B cell (primary cell): ENCODE data around the gene PPP1R12B. TPM values are rescaled to one million over a fixed set of nuclear protein-coding genes. Genes with fewer than 3 reads are reported as not detected.
"Not testable (repeated sequence)": the region's sequence is repeated elsewhere in the genome, so short reads cannot be mapped to it uniquely, and the experiment has no call there.

ENCODE experiments used
- ATAC-seq: fragments of 200-7000 bp; cut with Tn5 transposase; one replicate; pipeline ENCODE4 v1.10.0; 2021; ENCODE audit warnings: low read depth, mild to moderate bottlenecking, moderate number of reproducible peaks, moderate library complexity
- CTCF ChIA-PET: fragments of 350-600 bp; sonication (Branson Sonifier 250); formaldehyde crosslinking; loops from one replicate; lab custom pipeline; 2021; ENCODE audit warnings: antibody characterized with exemption, inconsistent platforms; lab: Charles Lee
- POLR2A ChIA-PET: fragments of 350-600 bp; sonication (Branson Sonifier 250); formaldehyde crosslinking; loops from one replicate; lab custom pipeline; 2021; ENCODE audit warnings: antibody characterized with exemption; lab: Charles Lee
- DNase-seq: peaks from one replicate; pipeline ENCODE4 v3.0.0; 2013
- H2AFZ ChIP-seq: 2 replicates; pipeline ENCODE4 v1.6.1; 2012; ENCODE audit warnings: mild to moderate bottlenecking, low read depth, low read length; ENCODE audit not compliant: insufficient read depth, poor library complexity, severe bottlenecking
- H3K27ac ChIP-seq, 2 donors: 1 replicate in 1 of 2; 2 replicates in 1 of 2; pipeline ENCODE4 v1.5.1; 2012 to 2013; ENCODE audit warnings: low read length in 2 of 2, mild to moderate bottlenecking in 2 of 2, moderate library complexity in 1 of 2
- H3K27me3 ChIP-seq, 4 experiments: fragments of 200-600 bp in 1 of 4; sonication (generic) in 1 of 4; replicated peaks in 1 of 4; 1 replicate in 2 of 4; 2 replicates in 2 of 4; pipeline versions ENCODE4 v1.6.1 to v1.7.0; 2013 to 2016; ENCODE audit warnings: low read length in 3 of 4, mild to moderate bottlenecking in 2 of 4, mixed read lengths in 1 of 4, moderate library complexity in 1 of 4; ENCODE audit not compliant: insufficient read depth in 4 of 4, control insufficient read depth in 3 of 4; ENCODE audit errors: control extremely low read depth in 1 of 4
- H3K36me3 ChIP-seq, 2 experiments: replicated peaks in 1 of 2; 1 replicate in 1 of 2; 2 replicates in 1 of 2; pipeline versions ENCODE4 v1.6.1 to v1.7.1; 2013; ENCODE audit warnings: low read length in 1 of 2; ENCODE audit not compliant: insufficient read depth in 2 of 2, control insufficient read depth in 1 of 2; ENCODE audit errors: control extremely low read depth in 1 of 2, extremely low read depth in 1 of 2
- H3K4me1 ChIP-seq, 2 donors: fragments of 200-600 bp in 1 of 2; sonication (generic) in 1 of 2; 1 replicate in 1 of 2; 2 replicates in 1 of 2; pipeline versions ENCODE4 v1.5.1 to v1.6.1; 2013 to 2017; ENCODE audit warnings: low read length in 2 of 2; ENCODE audit not compliant: control insufficient read depth in 2 of 2, insufficient read depth in 2 of 2
- H3K4me2 ChIP-seq: replicated peaks from 2 replicates; pipeline ENCODE3; 2012; ENCODE audit warnings: mild to moderate bottlenecking, low read depth, low read length; ENCODE audit not compliant: poor library complexity, severe bottlenecking
- H3K4me3 ChIP-seq, 5 experiments: fragments of 200-600 bp in 1 of 5; sonication (generic) in 1 of 5; 1 replicate in 3 of 5; 2 replicates in 2 of 5; pipeline versions ENCODE4 v1.5.1 to v1.7.0; 2011 to 2016; ENCODE audit warnings: low read length in 4 of 5, mild to moderate bottlenecking in 4 of 5, low read depth in 2 of 5, control low read depth in 1 of 5, moderate library complexity in 1 of 5; ENCODE audit not compliant: insufficient read depth in 1 of 5; ENCODE audit errors: control extremely low read depth in 1 of 5, extremely low read depth in 1 of 5
- H3K79me2 ChIP-seq: fragments of 200-600 bp; sonication (generic); one replicate; pipeline ENCODE4 v1.6.0; 2016; ENCODE audit warnings: low read length; ENCODE audit not compliant: control insufficient read depth, insufficient read depth
- H3K9ac ChIP-seq: fragments of 200-600 bp; sonication (generic); 2 replicates; pipeline ENCODE4 v1.6.1; 2017; ENCODE audit warnings: mild to moderate bottlenecking, low read length, moderate library complexity
- H3K9me3 ChIP-seq, 3 donors: one replicate each; pipeline versions ENCODE4 v1.6.1 to v1.7.1; 2013; ENCODE audit warnings: low read length in 2 of 3; ENCODE audit not compliant: control insufficient read depth in 2 of 3, insufficient read depth in 1 of 3; ENCODE audit errors: control extremely low read depth in 1 of 3
- H4K20me1 ChIP-seq: 2 replicates; pipeline ENCODE4 v1.6.0; 2012; ENCODE audit warnings: mild to moderate bottlenecking, low read length; ENCODE audit not compliant: insufficient read depth, control insufficient read depth, poor library complexity, severe bottlenecking
- H3K27ac Mint-ChIP-seq: one replicate; pipeline ENCODE4 v1.8.0; 2021; ENCODE audit warnings: mixed read lengths
- H3K27me3 Mint-ChIP-seq: one replicate; pipeline ENCODE4 v1.8.0; 2021; ENCODE audit warnings: mixed read lengths
- H3K4me1 Mint-ChIP-seq: one replicate; pipeline ENCODE4 v1.8.0; 2021; ENCODE audit warnings: mixed read lengths
- H3K4me3 Mint-ChIP-seq: one replicate; pipeline ENCODE4 v1.8.0; 2021; ENCODE audit warnings: mixed read lengths
- H3K9me3 Mint-ChIP-seq: one replicate; pipeline ENCODE4 v1.8.0; 2022; ENCODE audit warnings: mixed read lengths; ENCODE audit not compliant: insufficient read depth
- EZH2 ChIP-seq: IDR thresholded peaks from 2 replicates; pipeline ENCODE4 v1.6.1; 2012; ENCODE audit warnings: borderline replicate concordance, low read depth, mild to moderate bottlenecking, moderate library complexity, low read length; ENCODE audit not compliant: insufficient read depth, poor library complexity, severe bottlenecking
- WGBS: methylation state at CpG from one replicate; pipeline ENCODE4 v1.1.5; 2013; ENCODE audit warnings: missing lambda C conversion rate; ENCODE audit not compliant: insufficient coverage; 5-methylcytosine and 5-hydroxymethylcytosine counted together
- intact Hi-C: fragments of 100-400 bp; cut with micrococcal nuclease; formaldehyde crosslinking; loops from one replicate; pipeline ENCODE4 v1.10.0; 2022
- polyA plus RNA-seq: library from polyadenylated mRNA; depleted of rRNA; stranded (reverse); fragments of >200 nt; gene quantifications from 2 replicates; pipeline ENCODE4 v1.2.3, GENCODE V29; 2012
- total RNA-seq, 2 donors: library from RNA; stranded (reverse); fragments of 120-200 nt in 1 of 2; gene quantifications; 1 replicate in 1 of 2; 2 replicates in 1 of 2; pipeline versions ENCODE4 v1.2.3 to v1.2.4, GENCODE V29; 2013 to 2022
- TF ChIP-seq, protein P1 (sequence below): fragments of 200-600 bp; IDR thresholded peaks from one replicate; pipeline ENCODE4 v1.8.0; 2022; ENCODE audit warnings: antibody characterized with exemption, mild to moderate bottlenecking

The PPP1R12B gene
- total and polyA plus RNA-seq, 2 donors (not counting 1 experiment from before 2014, with no cell fraction given) = 7.1 to 49.6 TPM

DNA sequence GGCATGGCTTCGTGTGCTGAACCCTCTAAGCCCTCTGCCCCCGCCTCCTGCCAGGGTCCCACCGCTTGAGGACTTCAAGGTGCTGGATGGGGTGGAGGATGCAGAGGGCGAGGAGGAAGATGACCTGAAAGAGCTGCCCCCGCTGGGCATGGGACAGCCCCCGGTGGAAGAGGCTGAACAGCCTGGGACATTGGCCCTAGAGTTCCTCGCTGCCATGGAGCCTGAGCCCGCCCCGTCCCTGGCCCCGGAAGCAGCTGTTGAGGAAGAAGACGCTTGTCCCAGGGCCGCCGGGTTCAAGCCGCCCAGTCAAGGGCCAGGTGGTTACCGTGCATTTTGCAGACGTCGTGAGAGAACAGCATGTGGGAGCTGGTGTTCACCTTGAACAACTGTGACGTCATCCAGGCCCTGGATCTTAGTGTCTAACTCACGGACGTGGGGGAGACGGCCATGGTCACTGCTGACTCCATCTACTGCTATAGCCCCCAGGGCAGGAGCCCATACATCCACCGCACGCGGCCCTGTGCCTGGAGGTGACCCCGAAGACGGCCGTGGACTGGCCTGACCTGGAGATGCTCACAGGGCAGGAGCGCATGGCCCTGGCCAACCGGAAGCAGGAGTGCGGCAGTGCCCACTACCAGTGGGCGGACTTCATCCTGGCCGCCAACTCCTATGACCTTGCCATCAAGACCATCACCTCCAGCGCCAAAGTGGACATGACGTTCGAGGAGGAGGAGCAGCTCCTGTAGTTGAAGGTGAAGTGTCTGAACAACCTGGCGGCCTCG, 90.1 kb downstream of the PPP1R12B start:
- ATAC-seq (no peak), DNase-seq (no peak)
- H3K27me3 Mint-ChIP-seq = no peaks in the 10 kb centered on the region
- peaks cover 8 to 23% of the 10 kb centered on the region in 2 experiments for H3K36me3 ChIP-seq
- WGBS = 97% methylated on average over 32 of the region's 37 CpGs
- intact Hi-C loops = no loop called here
- H3K27ac Mint-ChIP-seq = no peak overlapping the region
- ChIA-PET CTCF (no interaction called here), POLR2A (no interaction called here)
- H3K27ac ChIP-seq = no peak overlapping the region
- H3K4me3 Mint-ChIP-seq = no peak overlapping the region
- H3K4me3 ChIP-seq = no peak overlapping the region
- TF ChIP-seq, protein P1, sequence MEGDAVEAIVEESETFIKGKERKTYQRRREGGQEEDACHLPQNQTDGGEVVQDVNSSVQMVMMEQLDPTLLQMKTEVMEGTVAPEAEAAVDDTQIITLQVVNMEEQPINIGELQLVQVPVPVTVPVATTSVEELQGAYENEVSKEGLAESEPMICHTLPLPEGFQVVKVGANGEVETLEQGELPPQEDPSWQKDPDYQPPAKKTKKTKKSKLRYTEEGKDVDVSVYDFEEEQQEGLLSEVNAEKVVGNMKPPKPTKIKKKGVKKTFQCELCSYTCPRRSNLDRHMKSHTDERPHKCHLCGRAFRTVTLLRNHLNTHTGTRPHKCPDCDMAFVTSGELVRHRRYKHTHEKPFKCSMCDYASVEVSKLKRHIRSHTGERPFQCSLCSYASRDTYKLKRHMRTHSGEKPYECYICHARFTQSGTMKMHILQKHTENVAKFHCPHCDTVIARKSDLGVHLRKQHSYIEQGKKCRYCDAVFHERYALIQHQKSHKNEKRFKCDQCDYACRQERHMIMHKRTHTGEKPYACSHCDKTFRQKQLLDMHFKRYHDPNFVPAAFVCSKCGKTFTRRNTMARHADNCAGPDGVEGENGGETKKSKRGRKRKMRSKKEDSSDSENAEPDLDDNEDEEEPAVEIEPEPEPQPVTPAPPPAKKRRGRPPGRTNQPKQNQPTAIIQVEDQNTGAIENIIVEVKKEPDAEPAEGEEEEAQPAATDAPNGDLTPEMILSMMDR = no peak
- TF ChIP-seq EZH2 = no peak
- no peaks in the 10 kb centered on the region for H3K9me3 Mint-ChIP-seq
- H3K79me2 ChIP-seq = no peaks in the 10 kb centered on the region
- no peaks in the 10 kb centered on the region for H3K27me3 ChIP-seq
- H2AFZ ChIP-seq = no peak overlapping the region
- no peak overlapping the region for H3K9ac ChIP-seq
- no peaks in the 10 kb centered on the region for H3K9me3 ChIP-seq
- no peaks in the 10 kb centered on the region for H4K20me1 ChIP-seq
- H3K4me1 Mint-ChIP-seq = no peaks in the 10 kb centered on the region
- H3K4me1 ChIP-seq = no peaks in the 10 kb centered on the region
- H3K4me2 ChIP-seq = no peak overlapping the region

DNA sequence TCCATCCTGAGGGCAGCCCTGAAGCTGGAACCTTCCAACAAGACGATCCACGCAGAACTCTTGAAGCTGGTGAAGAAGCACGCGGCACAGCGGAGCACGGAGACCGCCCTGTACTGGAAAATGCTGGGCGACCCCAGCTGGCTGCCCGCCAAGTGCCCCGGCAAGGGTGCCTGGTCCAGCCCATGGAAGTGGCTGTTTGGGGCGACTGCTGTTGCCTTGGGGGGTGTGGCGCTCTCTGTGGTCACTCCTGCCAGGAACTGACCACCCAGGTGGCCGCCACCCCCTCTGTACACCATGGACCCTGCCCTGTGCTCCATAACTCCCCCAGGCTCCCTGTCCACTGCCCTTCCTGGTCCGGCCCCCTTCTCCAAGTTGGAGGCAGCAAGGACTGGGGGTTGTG, 90.8 kb downstream of the PPP1R12B start:
- no peak overlapping the region for H3K4me3 Mint-ChIP-seq
- ChIA-PET POLR2A (no interaction called here), CTCF (no interaction called here)
- Histone ChIP-seq H3K79me2 (no peaks in the 10 kb centered on the region), H3K4me3 (no peak overlapping the region), H3K4me2 (no peak overlapping the region), H3K9ac (no peak overlapping the region), H3K9me3 (no peaks in the 10 kb centered on the region), H3K4me1 (no peaks in the 10 kb centered on the region), H4K20me1 (no peaks in the 10 kb centered on the region), H3K27ac (no peak overlapping the region), H2AFZ (no peak overlapping the region), H3K36me3 (peaks cover 6 to 23% of the 10 kb centered on the region in 2 experiments), H3K27me3 (no peaks in the 10 kb centered on the region)
- TF ChIP-seq, protein P1 = no peak
- TF ChIP-seq EZH2 = no peak
- no peaks in the 10 kb centered on the region for H3K4me1 Mint-ChIP-seq
- no peak overlapping the region for H3K27ac Mint-ChIP-seq
- WGBS = 88% methylated on average over 13 of the region's 14 CpGs
- intact Hi-C loops = no loop called here
- DNase-seq = no peak
- ATAC-seq = no peak
- no peaks in the 10 kb centered on the region for H3K9me3 Mint-ChIP-seq
- H3K27me3 Mint-ChIP-seq = no peaks in the 10 kb centered on the region

DNA sequence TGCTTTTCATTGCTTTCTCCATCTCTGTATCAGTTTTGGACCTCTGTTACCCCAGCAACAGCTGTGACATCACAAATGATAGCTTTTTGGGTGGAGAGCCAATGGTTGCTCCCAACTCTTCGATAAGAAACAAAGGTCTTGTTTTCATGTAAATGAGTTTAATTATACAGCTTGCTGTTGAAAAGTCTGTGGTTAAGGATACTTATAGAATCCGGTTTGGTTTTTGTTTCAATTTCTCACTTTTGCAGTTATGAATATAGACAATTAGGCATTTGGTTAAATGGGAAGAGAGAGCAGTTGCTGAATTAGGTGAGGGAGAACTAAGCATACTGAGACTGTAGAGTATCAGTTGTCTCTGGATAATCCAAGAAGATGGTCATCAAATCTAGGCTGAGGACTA, 99.6 kb downstream of the PPP1R12B start:
- H3K36me3 ChIP-seq, POLR2A ChIA-PET, H3K4me1 ChIP-seq, H2AFZ ChIP-seq, DNase-seq, H3K4me3 Mint-ChIP-seq, H3K27ac ChIP-seq, ATAC-seq, H4K20me1 ChIP-seq, H3K4me1 Mint-ChIP-seq, H3K9ac ChIP-seq, H3K9me3 Mint-ChIP-seq, H3K27me3 Mint-ChIP-seq, H3K27ac Mint-ChIP-seq, H3K79me2 ChIP-seq, H3K4me2 ChIP-seq, H3K9me3 ChIP-seq, intact Hi-C loops, H3K27me3 ChIP-seq, H3K4me3 ChIP-seq: not testable (repeated sequence)
- no CpG with 5 or more reads among the region's 2 CpGs for WGBS
- CTCF ChIA-PET = interaction anchor here (1.1 kb wide), 1 partner anchor 16 kb away, joined by 4 read pairs; no protein-coding TSS in a partner anchor
